Lower leg skin (tissue), 3 donors: ENCODE measurements around the gene C16orf96.

Experiments used
- POLR2A ChIP-seq, 2 donors: fragments of 450-650 bp; IDR thresholded peaks; one replicate each; pipeline ENCODE4 v1.6.1; 2016 to 2017; ENCODE audit warnings: antibody characterized with exemption in 2 of 2, mild to moderate bottlenecking in 1 of 2, moderate library complexity in 1 of 2
- TF ChIP-seq, protein P1 (sequence below), 3 donors: fragments of 450-650 bp; IDR thresholded peaks; one replicate each; pipeline ENCODE4 v1.5.1; 2016; ENCODE audit warnings: antibody characterized with exemption in 3 of 3, mild to moderate bottlenecking in 3 of 3, moderate library complexity in 2 of 3

DNA sequence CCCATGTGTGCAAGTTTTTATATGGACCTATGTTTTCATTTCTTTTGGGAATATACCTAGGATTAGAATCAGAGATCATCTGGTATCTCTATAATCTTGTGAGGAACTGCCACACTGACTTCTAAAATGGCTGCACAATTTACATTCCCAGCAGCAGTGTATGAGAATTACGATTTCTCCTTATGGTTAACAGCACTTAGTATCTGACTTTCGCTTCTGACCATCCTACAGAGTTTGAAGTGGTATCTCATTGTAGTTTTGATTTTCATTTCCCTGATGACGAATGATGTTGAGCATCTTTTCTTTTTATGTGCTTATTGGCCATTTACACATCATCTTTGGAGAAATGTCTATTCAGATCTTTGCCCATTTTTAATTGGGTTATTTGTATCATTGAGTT, 10.0 kb downstream of the C16orf96 start:
- no peak for TF ChIP-seq POLR2A (IDR thresholded peaks at IDR 0.05)
- TF ChIP-seq, protein P1, sequence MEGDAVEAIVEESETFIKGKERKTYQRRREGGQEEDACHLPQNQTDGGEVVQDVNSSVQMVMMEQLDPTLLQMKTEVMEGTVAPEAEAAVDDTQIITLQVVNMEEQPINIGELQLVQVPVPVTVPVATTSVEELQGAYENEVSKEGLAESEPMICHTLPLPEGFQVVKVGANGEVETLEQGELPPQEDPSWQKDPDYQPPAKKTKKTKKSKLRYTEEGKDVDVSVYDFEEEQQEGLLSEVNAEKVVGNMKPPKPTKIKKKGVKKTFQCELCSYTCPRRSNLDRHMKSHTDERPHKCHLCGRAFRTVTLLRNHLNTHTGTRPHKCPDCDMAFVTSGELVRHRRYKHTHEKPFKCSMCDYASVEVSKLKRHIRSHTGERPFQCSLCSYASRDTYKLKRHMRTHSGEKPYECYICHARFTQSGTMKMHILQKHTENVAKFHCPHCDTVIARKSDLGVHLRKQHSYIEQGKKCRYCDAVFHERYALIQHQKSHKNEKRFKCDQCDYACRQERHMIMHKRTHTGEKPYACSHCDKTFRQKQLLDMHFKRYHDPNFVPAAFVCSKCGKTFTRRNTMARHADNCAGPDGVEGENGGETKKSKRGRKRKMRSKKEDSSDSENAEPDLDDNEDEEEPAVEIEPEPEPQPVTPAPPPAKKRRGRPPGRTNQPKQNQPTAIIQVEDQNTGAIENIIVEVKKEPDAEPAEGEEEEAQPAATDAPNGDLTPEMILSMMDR (IDR thresholded peaks at IDR 0.05), result no peak
